Measurements from ENCODE around the gene RPS29. TPM values are rescaled to one million over a fixed set of nuclear protein-coding genes. Genes with fewer than 3 reads are reported as not detected.

The RPS29 gene
- total and polyA plus RNA-seq, 2 of the 13 experiments (the other 11 are each of a cell fraction or from before 2014, with no cell fraction given): 4,303 to 8,215 TPM

DNA sequence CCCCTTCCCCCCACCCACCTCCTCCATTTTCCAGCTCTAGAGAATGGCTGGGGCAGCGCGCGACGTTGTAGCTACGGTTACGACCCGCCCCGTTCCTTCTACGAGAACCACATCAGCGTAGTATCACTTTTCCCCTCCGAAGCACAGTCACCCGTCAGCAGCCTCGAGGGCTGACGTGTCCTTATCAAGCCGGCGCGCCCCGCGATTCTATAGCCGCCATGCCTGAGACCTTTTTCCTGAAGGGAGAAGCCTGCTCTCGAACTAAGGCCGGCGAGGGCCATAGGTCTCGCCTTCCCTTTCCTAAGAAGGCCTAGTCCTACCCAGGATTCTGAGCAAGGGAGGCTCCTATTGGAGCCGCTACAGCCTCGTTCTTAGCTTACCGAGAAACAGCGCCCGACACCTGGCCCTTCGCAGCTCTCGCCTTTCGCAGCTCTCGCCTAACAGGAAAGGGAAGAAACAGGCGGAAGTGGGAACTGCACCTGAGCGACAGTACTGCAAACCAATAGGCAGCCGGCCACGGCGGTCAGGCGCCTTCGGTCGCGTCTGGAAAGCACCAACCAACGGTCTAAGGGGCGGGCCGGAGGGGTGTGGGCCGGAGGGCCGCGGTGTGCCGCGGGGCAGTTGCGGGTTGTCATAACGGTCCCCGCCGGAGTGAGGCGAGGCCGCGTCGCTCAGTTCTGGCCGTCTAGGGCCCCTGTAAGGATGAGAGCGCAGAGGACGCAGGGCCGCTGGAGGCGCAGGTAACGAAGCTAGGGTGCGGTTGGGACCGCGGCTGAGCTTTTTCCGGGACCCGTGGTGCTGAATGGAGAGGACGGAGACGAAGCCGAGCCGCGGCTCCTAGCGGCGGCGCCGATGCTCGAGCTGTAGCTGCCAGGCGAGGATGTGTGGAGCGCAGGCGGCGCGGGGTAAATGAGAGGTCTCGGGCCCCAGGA is 34.3 kb upstream of the RPS29 start, which contains the start of the genes MGAT2 and RPL36AL (continued):
- TF ChIP-seq, protein P1, sequence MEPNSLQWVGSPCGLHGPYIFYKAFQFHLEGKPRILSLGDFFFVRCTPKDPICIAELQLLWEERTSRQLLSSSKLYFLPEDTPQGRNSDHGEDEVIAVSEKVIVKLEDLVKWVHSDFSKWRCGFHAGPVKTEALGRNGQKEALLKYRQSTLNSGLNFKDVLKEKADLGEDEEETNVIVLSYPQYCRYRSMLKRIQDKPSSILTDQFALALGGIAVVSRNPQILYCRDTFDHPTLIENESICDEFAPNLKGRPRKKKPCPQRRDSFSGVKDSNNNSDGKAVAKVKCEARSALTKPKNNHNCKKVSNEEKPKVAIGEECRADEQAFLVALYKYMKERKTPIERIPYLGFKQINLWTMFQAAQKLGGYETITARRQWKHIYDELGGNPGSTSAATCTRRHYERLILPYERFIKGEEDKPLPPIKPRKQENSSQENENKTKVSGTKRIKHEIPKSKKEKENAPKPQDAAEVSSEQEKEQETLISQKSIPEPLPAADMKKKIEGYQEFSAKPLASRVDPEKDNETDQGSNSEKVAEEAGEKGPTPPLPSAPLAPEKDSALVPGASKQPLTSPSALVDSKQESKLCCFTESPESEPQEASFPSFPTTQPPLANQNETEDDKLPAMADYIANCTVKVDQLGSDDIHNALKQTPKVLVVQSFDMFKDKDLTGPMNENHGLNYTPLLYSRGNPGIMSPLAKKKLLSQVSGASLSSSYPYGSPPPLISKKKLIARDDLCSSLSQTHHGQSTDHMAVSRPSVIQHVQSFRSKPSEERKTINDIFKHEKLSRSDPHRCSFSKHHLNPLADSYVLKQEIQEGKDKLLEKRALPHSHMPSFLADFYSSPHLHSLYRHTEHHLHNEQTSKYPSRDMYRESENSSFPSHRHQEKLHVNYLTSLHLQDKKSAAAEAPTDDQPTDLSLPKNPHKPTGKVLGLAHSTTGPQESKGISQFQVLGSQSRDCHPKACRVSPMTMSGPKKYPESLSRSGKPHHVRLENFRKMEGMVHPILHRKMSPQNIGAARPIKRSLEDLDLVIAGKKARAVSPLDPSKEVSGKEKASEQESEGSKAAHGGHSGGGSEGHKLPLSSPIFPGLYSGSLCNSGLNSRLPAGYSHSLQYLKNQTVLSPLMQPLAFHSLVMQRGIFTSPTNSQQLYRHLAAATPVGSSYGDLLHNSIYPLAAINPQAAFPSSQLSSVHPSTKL (CRISPR knock-in tag; IDR thresholded peaks at IDR 0.05): peak; percentile 50
- TF ChIP-seq IKZF1 (IDR thresholded peaks at IDR 0.05) (no peak), PAWR (CRISPR knock-in tag; IDR thresholded peaks at IDR 0.05; ENCODE audit: borderline replicate concordance) (no peak), HMGA1 (CRISPR knock-in tag; conservative IDR thresholded peaks at IDR 0.05) (no peak), ZNF850 (CRISPR knock-in tag; conservative IDR thresholded peaks at IDR 0.05) (0 out of 2 replicates have a peak, but pooled peaks have one; percentile 47), ZNF274 (CRISPR knock-in tag; IDR thresholded peaks at IDR 0.05) (no peak), E2F1 (CRISPR knock-in tag; IDR thresholded peaks at IDR 0.05) (peak; percentile 13; the same call in 1 of the 2 replicates), ZNF318 (CRISPR knock-in tag; IDR thresholded peaks at IDR 0.05) (no peak), ZNF383 (CRISPR knock-in tag; IDR thresholded peaks at IDR 0.05; ENCODE audit: borderline replicate concordance) (no peak), PAX8 (CRISPR knock-in tag; IDR thresholded peaks at IDR 0.05; ENCODE audit: borderline replicate concordance) (no peak), RXRA (CRISPR knock-in tag; IDR thresholded peaks at IDR 0.05) (0 out of 2 replicates have a peak, but pooled peaks have one; percentile 11), SNAI1 (CRISPR knock-in tag; IDR thresholded peaks at IDR 0.05; ENCODE audit: borderline replicate concordance) (no peak; the same call in 1 of the 2 replicates), TP53 (CRISPR knock-in tag; conservative IDR thresholded peaks at IDR 0.05) (no peak; the same call in 1 of the 2 replicates), ZNF44 (CRISPR knock-in tag; IDR thresholded peaks at IDR 0.05) (no peak), ZFP37 (CRISPR knock-in tag; IDR thresholded peaks at IDR 0.05; ENCODE audit: borderline replicate concordance) (no peak), ZSCAN9 (CRISPR knock-in tag; IDR thresholded peaks at IDR 0.05; ENCODE audit: borderline replicate concordance) (no peak)
